T-helper 1 cell treated with Interleukin-12 subunit alpha and Interleukin-12 subunit beta and Interleukin-4 antibody, amounts not matched to agents 30 ng/mL and 1 ng/mL, for 36 hours (primary cell): ENCODE data around the gene XKR7. TPM values are rescaled to one million over a fixed set of nuclear protein-coding genes. Genes with fewer than 3 reads are reported as not detected.

ENCODE experiments used
- intact Hi-C: fragments of 100-400 bp; cut with micrococcal nuclease; formaldehyde crosslinking; loops from one replicate; pipeline ENCODE4 v1.15.1; 2024
- total RNA-seq: library from RNA; stranded (reverse); gene quantifications from 2 replicates; pipeline ENCODE4 v1.2.3, GENCODE V29; 2022

XKR7 gene
- total RNA-seq, 1 donor from 2014 or later, result not detected

DNA sequence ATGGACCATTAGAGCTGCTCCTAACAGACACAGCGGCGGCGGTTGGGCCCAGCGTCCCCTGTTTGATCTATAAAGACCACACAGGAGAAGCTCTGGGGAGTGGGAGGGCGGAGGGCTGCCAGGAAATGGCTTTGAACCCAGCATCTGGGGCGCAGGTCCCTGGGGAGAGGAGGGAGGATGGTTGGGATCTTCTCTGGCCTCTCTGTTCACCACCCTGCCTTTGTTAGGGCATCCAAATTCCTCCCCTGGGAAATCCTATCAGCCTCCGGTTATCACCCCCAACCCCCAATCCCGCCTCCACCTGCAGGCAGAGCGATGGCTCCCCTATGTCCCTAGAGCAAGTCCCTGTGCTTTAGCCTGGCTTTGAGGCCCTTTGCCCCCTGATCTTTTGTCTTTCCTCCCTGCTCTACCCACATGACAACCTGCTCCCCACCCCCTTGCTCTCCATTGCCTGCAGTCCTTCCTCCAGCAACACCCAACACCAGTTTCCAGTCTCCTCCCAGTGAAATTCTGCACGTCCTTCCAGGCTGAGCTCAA lies 7.1 kb downstream of the XKR7 start:
- intact Hi-C loops, result no loop called here

DNA sequence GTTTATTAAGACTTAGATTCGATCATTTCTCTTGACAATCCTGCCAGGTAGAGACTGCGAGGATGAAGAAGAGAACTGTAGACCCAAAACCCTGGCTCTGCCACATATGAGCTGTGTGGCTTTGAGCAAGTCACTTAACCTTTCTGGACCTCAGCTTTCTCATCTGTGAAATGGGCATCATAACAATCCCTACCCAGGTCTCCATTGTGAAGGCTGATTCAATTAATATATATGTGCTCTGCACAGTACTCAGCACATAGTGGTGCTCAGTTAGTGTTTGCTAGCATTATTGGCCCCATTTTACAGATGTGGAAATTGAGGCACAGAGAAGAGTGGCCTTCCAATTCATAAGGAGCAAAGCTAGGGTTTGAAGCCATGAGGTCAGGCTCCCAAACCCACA lies 7.9 kb downstream of the XKR7 start:
- intact Hi-C loops, result no loop called here

DNA sequence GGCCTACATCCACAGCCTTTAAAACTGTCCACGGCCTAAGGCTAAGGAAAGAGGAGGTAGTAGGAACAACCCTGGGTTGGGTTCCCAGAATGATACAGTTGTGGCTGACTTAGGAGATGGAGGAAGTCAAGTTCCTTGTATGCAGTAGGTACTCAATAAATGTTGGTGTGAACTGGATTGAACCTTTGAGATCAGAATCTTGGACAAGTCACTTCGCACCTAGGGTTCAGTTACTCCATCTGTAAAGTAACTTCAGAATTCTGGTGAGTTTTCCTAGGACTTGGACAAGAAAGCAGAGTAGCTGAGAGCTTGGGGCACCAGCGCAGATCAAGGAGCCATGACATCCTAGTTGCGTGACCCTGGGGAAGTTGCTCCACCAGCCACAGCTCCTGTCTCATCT lies 9.1 kb downstream of the XKR7 start:
- intact Hi-C loops, result no loop called here

DNA sequence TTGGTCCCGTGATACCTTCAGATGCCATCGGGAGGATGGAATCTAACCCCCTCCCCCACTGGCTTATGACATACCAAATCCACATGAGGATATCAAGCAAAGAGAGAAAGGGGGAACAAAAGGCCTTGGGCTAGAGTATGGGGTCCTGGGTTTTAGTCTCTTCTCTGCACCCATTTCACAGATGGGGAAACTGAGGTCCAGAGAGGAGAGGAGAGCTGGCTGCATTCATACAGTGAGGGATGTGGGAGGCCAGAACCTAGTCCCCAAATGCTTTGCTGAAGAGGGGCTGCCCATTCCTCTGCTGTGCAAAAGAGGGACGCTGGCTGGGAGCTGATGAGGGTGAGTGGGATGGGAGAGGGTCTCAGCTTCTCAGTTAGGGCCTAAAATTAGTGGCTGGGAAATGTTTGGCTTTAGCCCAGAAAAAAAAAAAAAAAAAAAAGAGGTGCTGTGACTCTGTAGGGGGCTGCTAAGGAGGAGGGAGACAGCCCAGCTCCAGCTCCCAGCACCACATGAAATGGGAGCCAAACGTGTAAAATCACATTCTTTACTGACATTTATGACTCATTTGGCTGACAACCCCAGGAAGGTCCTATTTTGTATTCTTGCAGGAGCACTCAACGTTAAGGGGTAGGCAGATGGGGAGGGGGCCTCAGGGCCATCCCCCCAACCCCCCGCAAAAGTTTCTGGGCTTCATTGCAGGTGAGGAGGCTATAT lies 11.9 kb downstream of the XKR7 start:
- intact Hi-C loops, result no loop called here

DNA sequence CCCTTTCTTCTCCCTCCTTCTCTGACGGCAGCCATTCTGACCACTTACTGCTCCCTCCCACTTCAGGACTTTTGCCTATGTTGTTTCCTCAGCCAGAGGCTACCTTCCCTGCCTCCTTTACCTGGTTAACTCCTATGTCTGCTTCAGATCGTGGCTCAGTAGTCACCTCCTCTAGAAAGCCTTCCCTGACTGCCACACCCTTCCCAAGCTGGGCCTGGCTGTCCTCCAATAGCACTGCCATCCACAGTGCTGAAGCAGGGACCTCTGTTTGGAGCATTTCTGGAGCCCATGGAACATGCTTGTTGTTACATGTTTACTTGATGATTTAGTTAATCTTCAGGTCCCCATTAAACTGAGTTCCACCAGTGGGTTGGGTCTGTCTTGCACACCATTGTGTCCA lies 13.8 kb downstream of the XKR7 start:
- intact Hi-C loops, result no loop called here

DNA sequence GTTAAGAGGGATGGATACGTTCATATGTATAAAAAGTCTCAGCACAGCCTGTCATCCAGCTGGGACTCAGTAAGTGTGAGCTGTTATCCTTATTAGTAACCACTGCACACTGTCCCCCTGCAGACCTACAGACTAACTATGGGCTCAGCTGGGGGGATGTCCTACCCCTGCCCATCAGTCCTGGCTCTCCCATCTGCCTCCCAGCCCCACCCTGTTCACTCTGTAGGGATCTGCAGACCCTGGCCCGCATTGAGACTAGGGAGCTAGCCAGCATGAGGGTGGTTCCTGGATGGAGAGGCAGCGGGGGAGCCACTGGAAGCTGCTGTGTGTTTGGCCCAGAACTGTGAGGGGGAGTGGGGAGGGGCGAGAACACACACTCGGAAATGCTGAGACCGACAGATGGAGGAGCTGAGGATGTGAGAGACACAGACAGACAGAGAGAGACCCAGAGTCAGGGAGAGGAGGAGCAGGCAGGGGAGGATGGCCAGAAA lies 17.1 kb downstream of the XKR7 start:
- intact Hi-C loops, result no loop called here

DNA sequence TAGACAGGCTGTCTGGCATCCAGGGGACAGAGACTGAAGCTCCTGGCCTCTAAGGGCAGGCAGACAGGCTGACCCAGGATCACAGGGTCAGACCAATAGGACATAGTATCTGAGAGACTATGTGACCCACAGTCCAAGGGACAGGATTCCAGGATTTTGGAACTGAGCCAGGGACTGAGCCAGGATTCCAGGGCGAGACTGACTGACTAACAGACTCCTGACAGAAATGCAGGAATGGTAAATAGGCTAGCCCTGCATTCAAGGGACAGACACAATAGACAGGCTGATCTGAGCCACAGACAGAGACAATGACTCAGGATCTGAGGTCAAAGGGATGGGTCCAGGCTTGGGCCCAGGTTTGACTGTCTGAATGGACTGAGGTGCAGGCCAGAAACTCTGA lies 19.8 kb downstream of the XKR7 start:
- intact Hi-C loops, result no loop called here

DNA sequence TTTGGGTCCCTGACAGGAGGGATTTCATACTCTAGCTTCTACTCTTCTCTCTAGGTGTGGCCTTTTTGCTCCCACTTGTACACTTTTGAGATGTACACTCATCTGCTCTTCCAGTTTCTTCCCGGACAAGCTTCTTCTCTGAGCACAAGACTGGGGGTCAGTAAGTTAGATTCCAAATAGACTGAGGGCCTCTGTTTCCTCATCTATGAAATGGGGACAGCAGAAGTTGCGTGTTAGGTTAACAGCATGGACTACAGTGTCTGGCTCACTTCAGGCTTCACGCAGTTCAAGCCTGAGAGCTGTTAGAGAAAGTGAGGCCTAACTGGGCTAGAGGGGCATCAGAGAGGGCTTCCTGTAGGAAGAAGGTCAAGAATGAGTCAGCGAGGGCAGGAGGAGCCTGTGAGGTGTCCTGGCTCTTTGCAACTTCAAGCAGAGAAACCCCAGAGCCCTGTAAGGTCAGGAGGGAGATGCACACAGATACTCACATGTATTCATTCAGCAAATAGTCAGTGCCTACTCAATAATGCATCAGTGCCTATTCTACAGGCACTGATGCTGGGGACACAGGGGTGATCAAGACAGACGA lies 20.6 kb downstream of the XKR7 start:
- intact Hi-C loops, result no loop called here

DNA sequence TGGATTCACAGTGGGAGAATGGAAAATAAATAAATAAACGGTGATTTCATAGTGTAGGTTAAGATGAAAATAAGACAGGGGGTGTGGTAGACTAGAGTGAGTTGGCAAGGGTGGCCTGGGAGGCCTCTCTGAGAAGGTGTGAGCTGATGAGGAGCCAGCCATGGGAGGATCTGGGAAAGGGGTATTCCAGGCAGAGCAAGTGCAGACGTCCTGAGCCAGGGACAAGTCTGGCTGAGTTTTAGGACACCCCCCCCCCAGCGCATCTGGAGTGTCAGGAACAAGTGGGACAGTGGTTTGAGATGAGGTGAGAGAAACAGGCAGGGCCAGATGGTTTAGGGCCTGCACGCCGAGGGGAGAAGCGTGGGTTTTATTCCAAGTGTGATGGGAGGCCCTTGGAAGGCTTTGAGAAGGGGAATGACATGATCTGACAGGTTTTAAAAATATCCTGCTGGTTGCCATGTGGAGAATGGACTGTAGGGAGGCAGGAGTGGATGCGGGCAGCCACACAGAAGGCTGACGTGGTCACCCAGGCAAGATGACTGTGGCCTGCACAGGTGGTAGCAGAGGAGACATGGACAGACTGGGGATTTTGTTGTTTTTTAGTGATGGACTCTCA lies 21.2 kb downstream of the XKR7 start:
- intact Hi-C loops, result no loop called here

DNA sequence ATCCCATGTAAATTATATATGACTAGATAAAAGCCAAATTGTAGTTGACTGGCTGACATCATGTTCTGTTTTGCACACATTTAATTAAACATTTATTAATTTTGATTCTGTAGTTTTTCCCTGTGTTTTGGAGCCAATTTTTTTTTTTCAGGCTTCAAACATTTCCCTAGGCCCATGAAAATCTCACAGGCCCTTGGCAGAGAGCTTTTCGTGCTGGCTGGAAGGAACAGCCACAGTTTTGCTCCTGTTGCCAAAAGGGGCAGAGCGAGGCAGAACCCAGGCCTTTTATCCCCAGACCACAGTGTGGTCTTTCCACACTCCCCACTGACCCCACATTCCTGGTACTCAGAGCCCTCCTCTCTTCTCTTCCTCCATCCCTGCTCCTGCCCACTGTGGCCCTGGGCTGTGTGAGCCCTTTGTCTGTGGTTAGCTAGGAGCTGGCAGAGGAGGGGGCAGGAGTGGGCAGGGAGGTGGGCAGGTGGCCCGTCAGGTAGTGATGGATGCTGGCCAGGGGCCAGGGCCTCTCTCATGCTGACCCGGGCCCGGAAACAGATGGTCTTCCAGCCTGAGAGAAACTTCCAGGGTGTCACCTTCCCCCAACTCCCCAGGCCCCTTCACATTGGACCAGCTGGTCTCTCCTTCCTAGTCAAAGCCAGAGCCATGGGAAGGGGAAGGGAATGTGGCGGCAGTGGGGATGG lies 22.8 kb downstream of the XKR7 start:
- intact Hi-C loops, result no loop called here

DNA sequence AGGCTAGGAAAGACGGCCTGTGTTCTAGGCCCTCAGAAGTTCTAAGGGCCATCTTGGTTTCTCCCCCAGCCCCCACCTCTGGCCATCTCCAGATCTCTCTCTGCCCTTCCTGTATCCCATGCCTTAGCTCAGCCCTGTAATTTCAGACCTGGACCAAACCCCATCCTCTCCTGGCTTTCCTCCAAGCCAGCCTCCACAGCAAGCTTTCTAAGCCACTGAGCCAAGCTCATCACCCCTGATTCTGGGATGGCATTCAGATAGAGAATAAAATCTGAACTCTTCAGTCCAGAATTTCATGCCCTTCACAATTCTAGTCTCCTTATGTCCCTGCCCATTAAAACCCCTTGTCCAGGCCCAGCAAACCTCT lies 23.4 kb downstream of the XKR7 start:
- intact Hi-C loops, result no loop called here

DNA sequence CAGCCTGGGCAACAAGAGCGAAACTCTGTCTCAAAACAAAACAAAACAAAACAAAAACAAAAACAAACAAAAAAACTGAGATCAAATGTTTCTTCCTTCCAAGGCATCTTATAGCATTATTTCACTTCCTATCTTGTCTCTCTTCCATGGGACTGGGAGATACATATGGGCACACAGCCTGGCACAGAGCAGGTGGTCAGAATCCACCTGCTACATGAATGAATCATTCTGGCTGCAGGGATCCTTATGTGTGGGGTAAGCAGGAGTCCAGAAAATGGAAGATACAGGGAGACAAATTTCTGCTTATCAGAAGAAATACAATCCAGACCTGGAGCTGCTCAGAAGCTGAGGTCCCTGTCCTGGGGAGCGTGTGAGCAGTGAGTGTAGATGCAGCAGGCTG lies 24.1 kb downstream of the XKR7 start:
- intact Hi-C loops, result no loop called here

DNA sequence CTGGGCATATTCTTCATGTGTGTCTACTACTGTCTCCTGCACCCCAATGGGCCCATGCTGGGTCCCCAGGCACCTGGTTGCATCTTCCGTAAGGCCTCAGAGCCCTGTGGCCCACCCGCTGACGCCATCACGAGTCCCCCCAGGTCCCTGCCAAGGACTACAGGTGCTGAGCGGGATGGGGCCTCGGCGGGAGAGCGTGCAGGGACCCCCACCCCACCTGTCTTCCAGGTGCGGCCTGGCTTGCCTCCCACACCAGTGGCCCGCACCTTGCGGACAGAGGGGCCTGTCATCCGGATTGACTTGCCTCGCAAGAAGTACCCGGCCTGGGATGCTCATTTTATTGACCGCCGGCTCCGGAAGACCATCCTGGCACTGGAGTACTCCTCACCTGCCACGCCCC lies 29.0 kb downstream of the XKR7 start:
- intact Hi-C loops, result no loop called here

DNA sequence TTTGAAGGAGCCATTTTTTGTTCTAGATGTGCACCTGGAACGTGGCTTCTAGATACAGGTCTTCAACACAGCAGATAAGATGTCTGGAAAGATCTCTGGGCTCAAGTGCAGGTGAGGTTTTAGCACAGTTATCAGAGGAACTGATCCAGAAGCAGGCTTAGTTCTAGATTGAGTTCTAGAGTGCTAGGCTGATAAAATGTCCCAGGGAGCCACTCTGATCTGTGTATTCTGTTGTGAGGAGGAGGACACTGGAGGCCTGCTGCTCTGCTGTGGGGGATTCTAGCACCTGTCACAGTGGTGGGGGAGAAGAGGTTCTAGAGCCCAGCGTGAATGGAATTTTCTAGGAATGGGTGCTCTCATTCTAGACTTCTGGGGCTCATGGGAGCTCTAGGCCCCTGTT lies 30.3 kb downstream of the XKR7 start:
- intact Hi-C loops, result no loop called here

DNA sequence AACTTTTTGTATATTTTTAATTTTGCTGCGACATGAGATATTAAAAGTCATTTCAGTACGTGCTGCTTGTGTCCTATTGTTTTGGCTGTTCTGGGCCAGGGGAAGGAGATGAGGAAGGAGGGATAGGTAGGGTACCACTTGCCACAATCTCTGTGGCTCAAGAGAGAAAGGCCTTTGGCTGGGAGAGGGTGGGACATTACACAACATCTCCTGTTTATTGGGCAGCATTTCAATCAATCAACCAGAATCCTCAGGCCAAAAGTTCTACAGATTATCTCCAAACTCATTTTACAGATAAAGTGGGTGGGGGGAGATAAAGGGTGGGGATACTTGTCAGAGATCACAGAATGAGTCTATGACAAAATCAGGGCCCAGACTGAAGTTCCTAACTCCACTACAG lies 35.4 kb downstream of the XKR7 start:
- intact Hi-C loops, result no loop called here

DNA sequence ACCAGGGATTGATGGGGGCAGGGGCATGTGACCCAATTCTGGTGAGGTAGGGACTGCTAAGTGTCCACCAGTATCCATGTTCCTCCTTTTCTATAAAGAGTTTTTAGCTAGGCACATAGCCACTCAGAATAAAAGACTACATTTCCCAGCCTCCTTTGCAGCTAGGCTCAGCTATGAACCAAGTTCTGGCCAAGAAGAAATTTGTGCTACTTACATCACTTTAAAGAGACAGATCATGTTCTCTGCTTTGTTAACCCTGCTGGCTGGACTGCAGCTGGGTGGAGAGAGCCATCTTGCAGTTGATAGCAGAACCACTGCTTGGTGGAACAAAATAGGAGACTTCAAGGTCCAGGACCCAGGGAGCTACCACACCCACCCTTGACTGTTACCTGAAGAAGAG lies 37.0 kb downstream of the XKR7 start:
- intact Hi-C loops, result no loop called here

DNA sequence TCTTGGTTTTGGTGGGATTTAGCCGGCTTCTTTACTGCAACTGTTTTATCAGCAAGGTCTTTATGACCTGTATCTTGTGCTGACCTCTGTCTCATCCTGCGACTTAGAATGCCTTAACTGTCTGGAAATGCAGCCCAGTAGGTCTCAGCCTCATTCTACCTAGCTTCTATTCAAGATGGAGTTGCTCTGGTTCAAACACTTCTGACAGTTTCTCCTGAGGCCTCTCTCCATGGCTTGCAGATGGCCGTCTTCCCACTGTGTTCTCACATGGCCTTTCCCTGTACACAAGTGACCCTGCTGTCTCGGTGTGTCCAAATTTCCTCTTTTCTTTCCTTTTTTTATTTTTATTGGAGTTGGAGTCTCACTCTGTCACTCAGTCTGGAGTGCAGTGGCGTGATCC lies 38.1 kb downstream of the XKR7 start:
- intact Hi-C loops, result no loop called here

DNA sequence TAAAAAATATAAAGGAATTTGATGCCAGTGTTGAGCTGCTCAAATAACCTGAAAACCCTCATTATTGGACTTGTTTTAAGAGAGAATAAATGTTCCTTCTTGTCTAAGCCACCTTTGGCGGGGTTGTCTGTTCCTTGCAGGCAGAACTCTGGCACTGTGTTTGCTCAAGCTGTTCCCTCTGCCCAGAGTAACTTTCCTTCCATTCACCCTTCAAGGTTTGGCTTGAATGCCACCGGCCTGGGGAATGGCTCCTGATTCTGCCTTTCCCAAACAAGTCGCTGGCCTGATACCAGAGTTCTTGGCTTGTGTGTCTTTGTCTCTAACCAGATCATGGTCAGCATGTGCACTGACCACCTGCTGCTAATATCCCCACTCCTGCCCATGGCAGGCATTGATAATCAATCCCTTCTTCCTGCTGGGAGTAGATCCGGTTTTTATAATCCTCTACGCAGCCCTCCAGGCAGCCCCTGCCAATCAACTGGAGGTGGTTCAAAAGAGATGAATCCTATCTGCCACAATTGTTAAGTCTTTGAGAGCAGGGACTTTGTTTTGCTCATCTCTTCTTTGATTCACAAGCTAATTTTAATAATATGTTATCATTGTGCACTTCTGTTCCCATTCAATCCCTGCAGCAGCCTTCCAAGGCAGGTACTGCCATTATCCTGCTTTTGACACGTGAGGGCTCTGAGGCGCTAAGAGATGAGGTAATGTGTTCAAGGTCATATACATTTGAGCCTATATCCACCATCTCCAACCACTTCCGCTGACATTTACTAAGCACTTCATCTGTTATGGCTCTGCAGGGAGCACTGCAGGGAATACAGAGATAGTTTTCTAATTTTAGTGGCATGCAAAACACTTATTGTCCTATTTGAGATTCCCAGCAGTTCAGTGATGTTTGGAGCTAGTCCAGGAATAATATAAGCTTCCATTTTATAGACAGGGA lies 39.2 kb downstream of the XKR7 start:
- intact Hi-C loops, result no loop called here

DNA sequence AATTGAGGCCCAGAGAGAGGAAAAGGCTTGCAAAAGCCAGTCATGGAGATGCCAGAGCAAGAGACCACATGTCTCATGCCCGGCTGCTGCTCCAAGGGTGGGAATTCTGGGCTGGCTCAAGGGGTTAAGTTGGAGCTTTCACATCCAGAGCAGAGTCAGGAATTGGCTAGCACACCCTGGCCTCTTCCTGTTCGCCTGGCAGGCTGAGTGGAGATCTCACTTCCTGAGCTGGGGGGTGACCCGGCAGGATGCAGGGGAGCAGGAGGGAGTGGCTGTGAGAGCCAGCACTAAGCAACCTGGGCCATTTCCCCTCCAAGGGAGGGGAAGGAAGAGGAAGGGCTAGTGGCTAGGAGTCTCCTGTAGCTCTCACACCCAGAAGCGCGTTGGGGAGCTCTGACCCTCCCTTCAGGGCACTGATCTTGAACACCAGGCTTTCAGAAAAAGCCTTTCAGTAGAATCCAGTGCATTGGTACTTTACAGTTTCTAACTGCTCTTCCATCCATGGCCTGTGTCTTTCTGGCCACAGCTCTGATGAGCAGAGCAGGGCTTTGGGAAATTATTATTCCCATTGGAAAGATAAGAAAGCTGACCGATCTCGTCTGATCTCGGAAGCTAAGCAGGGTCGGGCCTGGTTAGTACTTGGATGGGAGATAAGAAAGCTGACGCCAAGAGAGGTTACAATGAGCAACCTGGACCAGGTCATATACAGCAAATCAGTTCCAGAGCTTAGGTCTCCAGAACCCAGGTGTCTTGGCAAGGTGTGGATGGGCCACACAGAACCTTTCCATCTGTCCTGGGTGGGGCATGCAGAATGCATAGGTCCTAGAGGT lies 40.1 kb downstream of the XKR7 start:
- intact Hi-C loops, result no loop called here

DNA sequence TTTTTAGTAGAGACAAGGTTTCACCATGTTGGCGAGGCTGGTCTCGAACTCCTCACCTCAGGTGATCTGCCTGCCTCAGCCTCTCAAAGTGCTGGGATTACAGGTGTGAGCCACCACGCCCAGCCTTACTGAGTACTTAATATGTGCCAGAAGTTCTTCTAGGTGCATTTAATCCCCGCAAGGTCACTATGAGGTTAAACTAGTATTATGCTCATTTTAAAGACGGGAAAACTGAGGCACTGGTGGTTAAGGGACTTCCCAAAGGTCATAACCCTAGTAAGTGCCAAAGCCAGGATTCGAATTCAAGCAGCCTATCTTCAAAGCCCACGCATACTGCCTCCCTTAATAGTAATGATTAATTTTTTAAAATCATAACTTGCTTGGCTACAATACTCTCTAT lies 41.6 kb downstream of the XKR7 start:
- intact Hi-C loops, result no loop called here
